Left renal cortex interstitium (tissue), 4 donors: ENCODE results near the gene TES. TPM values are rescaled to one million over a fixed set of nuclear protein-coding genes. Genes with fewer than 3 reads are reported as not detected.

Experiments used
- DNase-seq, 4 donors: peaks; one replicate each; pipeline ENCODE4 v3.0.0-alpha.2; 2013; ENCODE audit warnings: low read depth in 4 of 4, low spot score in 2 of 4, missing footprints in 1 of 4
- polyA plus RNA-seq, 4 donors: library from polyadenylated mRNA; unstranded; fragments of 120-200 nt; gene quantifications; one replicate each; pipeline ENCODE4 v1.2.1, GENCODE V29; 2013; ENCODE audit not compliant: insufficient read length in 4 of 4

The TES gene
- polyA plus RNA-seq, 4 donors: 65.5 to 85.5 (median 79.3) TPM

GRCh38 chr7:116219288-116219687, 8.9 kb downstream of the TES start:
- no peak for DNase-seq

- DNase-seq: no peak
These were observed 9.5 kb downstream of the TES start for GRCh38 chr7:116219834-116220233.

- no peak for DNase-seq
These were observed 12.2 kb downstream of the TES start for GRCh38 chr7:116222501-116222900.

GRCh38 chr7:116223588-116223987, 13.2 kb downstream of the TES start:
- DNase-seq: no peak

GRCh38 chr7:116224492-116225098, 14.3 kb downstream of the TES start:
- DNase-seq: no peak

GRCh38 chr7:116225860-116226259, 15.5 kb downstream of the TES start:
- no peak for DNase-seq

GRCh38 chr7:116226664-116227063, 16.3 kb downstream of the TES start:
- DNase-seq: no peak

GRCh38 chr7:116227678-116228239, 17.4 kb downstream of the TES start:
- DNase-seq: no peak

GRCh38 chr7:116228241-116228640, 17.9 kb downstream of the TES start:
- no peak for DNase-seq

GRCh38 chr7:116229366-116229765, 19.0 kb downstream of the TES start:
- DNase-seq: no peak

GRCh38 chr7:116230191-116231005, 20.1 kb downstream of the TES start:
- no peak for DNase-seq

GRCh38 chr7:116231543-116231942, 21.2 kb downstream of the TES start:
- DNase-seq: no peak

GRCh38 chr7:116231949-116232348, 21.6 kb downstream of the TES start:
- DNase-seq: no peak

GRCh38 chr7:116232350-116232749, 22.0 kb downstream of the TES start:
- no peak for DNase-seq

GRCh38 chr7:116232920-116233319, 22.6 kb downstream of the TES start:
- DNase-seq: no peak

GRCh38 chr7:116234517-116235200, 24.3 kb downstream of the TES start:
- no peak for DNase-seq

GRCh38 chr7:116235380-116235779, 25.0 kb downstream of the TES start:
- DNase-seq: no peak

- DNase-seq: no peak
These were observed 25.8 kb downstream of the TES start for GRCh38 chr7:116236020-116236630.

- DNase-seq: no peak
These were observed 28.7 kb downstream of the TES start for GRCh38 chr7:116239020-116239419.

- DNase-seq: no peak
These were observed 29.1 kb downstream of the TES start for GRCh38 chr7:116239434-116239833.
